GM12892 (cell line): Measurements from ENCODE around the gene GCDH.

ENCODE experiments used
- POLR2A ChIP-seq: IDR thresholded peaks from 2 replicates; pipeline ENCODE4 v1.6.1; 2011; ENCODE audit warnings: low read depth, low read length, control low read depth
- POLR2AphosphoS5 ChIP-seq: IDR thresholded peaks from 2 replicates; pipeline ENCODE4 v1.6.1; 2011; ENCODE audit warnings: low read depth, low read length, control low read depth

- no peak for TF ChIP-seq POLR2AphosphoS5
- no peak for TF ChIP-seq POLR2A
Observed at GRCh38 chr19:12859546-12859945, 31.4 kb upstream of the GCDH start.
